HepG2 (cell line): ENCODE measurements around the gene CNPY4. TPM values are rescaled to one million over a fixed set of nuclear protein-coding genes. Genes with fewer than 3 reads are reported as not detected.

ENCODE experiments used
- ATF7 ChIP-seq, 2 experiments: fragments of 450-650 bp in 1 of 2; sonication (generic) in 1 of 2; formaldehyde crosslinking in 1 of 2; IDR thresholded peaks; 2 replicates each; pipeline versions ENCODE4 v1.4.0 to v1.6.1; 2016 to 2020; ENCODE audit warnings: antibody characterized with exemption in 1 of 2, mild to moderate bottlenecking in 1 of 2, missing genetic modification reagents in 1 of 2
- DZIP1 ChIP-seq: sonication (generic); formaldehyde crosslinking; IDR thresholded peaks from 2 replicates; pipeline ENCODE4 v1.5.0; 2020; ENCODE audit warnings: mild to moderate bottlenecking, missing genetic modification reagents
- GZF1 ChIP-seq: sonication (generic); formaldehyde crosslinking; IDR thresholded peaks from 2 replicates; pipeline ENCODE4 v1.5.1; 2020; ENCODE audit warnings: mild to moderate bottlenecking, missing genetic modification reagents
- NR2F2 ChIP-seq: IDR thresholded peaks from 2 replicates; pipeline ENCODE4 v1.6.1; 2012; ENCODE audit warnings: low read depth, inconsistent platforms, borderline replicate concordance
- NR2F6 ChIP-seq, 2 experiments: IDR thresholded peaks; 2 replicates each; pipeline ENCODE4 v1.6.1; 2016; ENCODE audit warnings: antibody characterized with exemption in 1 of 2, mild to moderate bottlenecking in 1 of 2
- PPARG ChIP-seq: conservative IDR thresholded peaks from 2 replicates; pipeline ENCODE4 v1.6.1; 2016; ENCODE audit warnings: missing biosample characterization, missing genetic modification reagents
- SAFB2 ChIP-seq: sonication (generic); formaldehyde crosslinking; IDR thresholded peaks from 2 replicates; pipeline ENCODE4 v1.5.1; 2020; ENCODE audit warnings: missing genetic modification reagents, low read depth, mild to moderate bottlenecking, borderline replicate concordance
- SMARCC2 ChIP-seq: fragments of 450-650 bp; IDR thresholded peaks from 2 replicates; pipeline ENCODE4 v1.6.1; 2017; ENCODE audit warnings: antibody characterized with exemption, mild to moderate bottlenecking
- TARDBP ChIP-seq: sonication (generic); formaldehyde crosslinking; IDR thresholded peaks from 2 replicates; pipeline ENCODE4 v1.8.0; 2022; ENCODE audit warnings: mild to moderate bottlenecking, missing genetic modification reagents
- TRIM24 ChIP-seq: sonication (generic); formaldehyde crosslinking; IDR thresholded peaks from 2 replicates; pipeline ENCODE4 v1.8.0; 2022; ENCODE audit warnings: mild to moderate bottlenecking, missing genetic modification reagents
- YY1 ChIP-seq: IDR thresholded peaks from 2 replicates; pipeline ENCODE4 v1.6.1; 2011; ENCODE audit warnings: low read length, low read depth, moderate library complexity, mild to moderate bottlenecking; ENCODE audit not compliant: insufficient read depth, insufficient replicate concordance
- ZFP36 ChIP-seq: fragments of 150-350 bp; IDR thresholded peaks from 2 replicates; pipeline ENCODE4 v1.6.1; 2018; ENCODE audit warnings: borderline replicate concordance, low read length, low read depth; ENCODE audit not compliant: partially characterized antibody
- ZFP62 ChIP-seq: sonication (generic); formaldehyde crosslinking; IDR thresholded peaks from 2 replicates; pipeline ENCODE4 v1.4.0; 2020; ENCODE audit warnings: missing genetic modification reagents
- ZNF256 ChIP-seq: sonication (generic); formaldehyde crosslinking; conservative IDR thresholded peaks from 2 replicates; pipeline ENCODE4 v1.4.0; 2020; ENCODE audit warnings: missing genetic modification reagents
- ZNF430 ChIP-seq: sonication (generic); formaldehyde crosslinking; IDR thresholded peaks from 2 replicates; pipeline ENCODE4 v1.9.0; 2021; ENCODE audit warnings: mild to moderate bottlenecking, missing genetic modification reagents
- ZNF512B ChIP-seq: sonication (generic); formaldehyde crosslinking; IDR thresholded peaks from 2 replicates; pipeline ENCODE4 v1.5.1; 2020; ENCODE audit warnings: missing genetic modification reagents, mild to moderate bottlenecking, borderline replicate concordance
- ZNF550 ChIP-seq: sonication (generic); formaldehyde crosslinking; IDR thresholded peaks from 2 replicates; pipeline ENCODE4 v1.4.0; 2020; ENCODE audit warnings: mild to moderate bottlenecking, missing genetic modification reagents, borderline replicate concordance
- ZNF556 ChIP-seq: sonication (generic); formaldehyde crosslinking; IDR thresholded peaks from 2 replicates; pipeline ENCODE4 v1.4.0; 2020; ENCODE audit warnings: mild to moderate bottlenecking, missing genetic modification reagents, borderline replicate concordance
- ZNF841 ChIP-seq: sonication (generic); formaldehyde crosslinking; IDR thresholded peaks from 2 replicates; pipeline ENCODE4 v1.8.1; 2023; ENCODE audit warnings: missing genetic modification reagents, borderline replicate concordance
- polyA plus RNA-seq, 8 experiments: library from polyadenylated mRNA; depleted of rRNA in 3 of 8; stranded (reverse) in 7 of 8; unstranded in 1 of 8; fragments of >200 nt; fragmentation: Illumina TruSeq in 4 of 8; extraction: Trizol in 4 of 8; gene quantifications; 2 replicates each; pipeline versions ENCODE4 v1.2.1 to v1.2.3, GENCODE V29; 2011 to 2016; ENCODE audit warnings: low read depth in 4 of 8, missing spikeins in 1 of 8, mixed read lengths in 1 of 8; ENCODE audit not compliant: insufficient read depth in 1 of 8
- total RNA-seq, 5 experiments: library from RNA; depleted of rRNA; stranded (reverse); fragments of >200 nt; fragmentation: Illumina TruSeq; extraction: Trizol; gene quantifications; 2 replicates each; pipeline ENCODE4 v1.2.3, GENCODE V29; 2016; ENCODE audit warnings: low read depth in 1 of 5
- TF ChIP-seq, protein P1 (sequence below): sonication (generic); formaldehyde crosslinking; IDR thresholded peaks from 2 replicates; pipeline ENCODE4 v1.8.1; 2023; ENCODE audit warnings: mild to moderate bottlenecking, missing genetic modification reagents

Gene CNPY4
- total and polyA plus RNA-seq, 2 of the 13 experiments (the other 11 are each of a cell fraction or from before 2014, with no cell fraction given), result 6.2 to 12.7 TPM

DNA sequence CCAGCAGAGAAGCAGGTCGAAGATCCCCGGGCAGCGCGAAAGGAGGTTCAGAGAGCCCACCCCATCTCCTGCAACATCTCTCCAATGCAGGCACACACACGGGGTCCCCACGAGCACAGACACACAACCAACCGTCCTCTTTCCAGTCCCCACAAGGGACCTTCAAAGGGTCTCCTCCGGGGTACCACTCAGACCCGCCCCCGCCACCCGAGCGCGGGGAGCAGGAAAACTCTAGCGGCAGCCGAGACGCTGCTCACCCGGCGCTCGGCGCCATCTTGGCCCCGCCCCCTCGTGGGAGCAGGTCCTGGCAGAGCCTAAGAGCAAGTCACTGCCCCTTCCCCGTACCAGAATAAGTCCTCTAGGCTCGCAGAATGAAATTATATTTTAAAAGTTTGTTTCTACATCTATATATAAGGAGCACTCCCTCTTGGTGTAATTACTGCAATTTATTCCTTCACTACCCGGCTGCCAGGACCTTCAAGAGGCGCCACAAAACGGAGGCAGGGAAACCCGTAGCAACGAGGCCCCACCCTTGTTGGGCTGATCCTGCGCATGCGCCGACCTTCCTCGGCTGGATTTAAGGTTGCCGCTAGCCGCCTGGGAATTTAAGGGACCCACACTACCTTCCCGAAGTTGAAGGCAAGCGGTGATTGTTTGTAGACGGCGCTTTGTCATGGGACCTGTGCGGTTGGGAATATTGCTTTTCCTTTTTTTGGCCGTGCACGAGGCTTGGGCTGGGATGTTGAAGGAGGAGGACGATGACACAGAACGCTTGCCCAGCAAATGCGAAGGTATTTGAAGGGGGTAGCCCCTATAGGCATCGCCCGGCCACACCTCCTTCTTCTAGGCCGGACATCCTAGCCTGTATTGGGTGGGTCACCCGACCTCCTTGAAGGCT is at the start of gene CNPY4, which contains the start of gene TAF6 (continued):
- TF ChIP-seq ZNF430 (peak; percentile 52; the same call in 1 of the 2 replicates), ZFP36 (no peak), NR2F2 (peak; percentile 24; the same call in 1 of the 2 replicates), PPARG (CRISPR knock-in tag) (no peak), YY1 (peak; percentile 98), TRIM24 (CRISPR knock-in tag) (no peak), ZNF550 (CRISPR knock-in tag) (no peak), SMARCC2 (no peak), ATF7 (IDR thresholded peaks at IDR 0.05) (no peak), ATF7 (CRISPR knock-in tag; IDR thresholded peaks at IDR 0.05) (no peak), ZFP62 (CRISPR knock-in tag) (no peak), DZIP1 (CRISPR knock-in tag) (peak; percentile 58; the same call in 1 of the 2 replicates), TARDBP (peak; percentile 31; the same call in 1 of the 2 replicates), ZNF556 (CRISPR knock-in tag) (no peak), GZF1 (CRISPR knock-in tag) (no peak; the same call in 1 of the 2 replicates), SAFB2 (CRISPR knock-in tag) (no peak; the same call in 1 of the 2 replicates), NR2F6 (IDR thresholded peaks at IDR 0.05) (no peak), NR2F6 (CRISPR knock-in tag; IDR thresholded peaks at IDR 0.05) (no peak), ZNF256 (CRISPR knock-in tag) (peak; percentile 87), ZNF841 (CRISPR knock-in tag) (no peak), ZNF512B (CRISPR knock-in tag) (no peak)
- TF ChIP-seq, protein P1, sequence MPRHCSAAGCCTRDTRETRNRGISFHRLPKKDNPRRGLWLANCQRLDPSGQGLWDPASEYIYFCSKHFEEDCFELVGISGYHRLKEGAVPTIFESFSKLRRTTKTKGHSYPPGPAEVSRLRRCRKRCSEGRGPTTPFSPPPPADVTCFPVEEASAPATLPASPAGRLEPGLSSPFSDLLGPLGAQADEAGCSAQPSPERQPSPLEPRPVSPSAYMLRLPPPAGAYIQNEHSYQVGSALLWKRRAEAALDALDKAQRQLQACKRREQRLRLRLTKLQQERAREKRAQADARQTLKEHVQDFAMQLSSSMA (CRISPR knock-in tag), result no peak
